HEK293T (cell line): Measurements from ENCODE around the gene OSR1.

Experiments used
- ARNT ChIP-seq: fragments of 450-650 bp; IDR thresholded peaks from 2 replicates; pipeline ENCODE4 v1.6.1; 2017; ENCODE audit warnings: mild to moderate bottlenecking
- BHLHE40 ChIP-seq: fragments of 450-650 bp; IDR thresholded peaks from 2 replicates; pipeline ENCODE4 v1.6.1; 2016; ENCODE audit warnings: mild to moderate bottlenecking, moderate library complexity, borderline replicate concordance
- CTBP1 ChIP-seq: fragments of 450-650 bp; IDR thresholded peaks from 2 replicates; pipeline ENCODE4 v1.6.1; 2016; ENCODE audit warnings: borderline replicate concordance
- ELF4 ChIP-seq: fragments of 450-650 bp; IDR thresholded peaks from 2 replicates; pipeline ENCODE4 v1.6.1; 2017; ENCODE audit warnings: antibody characterized with exemption
- FOXA1 ChIP-seq: fragments of 450-650 bp; IDR thresholded peaks from 2 replicates; pipeline ENCODE4 v1.6.1; 2016; ENCODE audit warnings: mild to moderate bottlenecking
- FOXK2 ChIP-seq: fragments of 450-650 bp; IDR thresholded peaks from 2 replicates; pipeline ENCODE4 v1.6.1; 2016; ENCODE audit warnings: mild to moderate bottlenecking
- FOXM1 ChIP-seq: fragments of 450-650 bp; IDR thresholded peaks from 2 replicates; pipeline ENCODE4 v1.6.1; 2017; ENCODE audit warnings: mild to moderate bottlenecking, borderline replicate concordance
- LEF1 ChIP-seq: fragments of 450-650 bp; IDR thresholded peaks from 2 replicates; pipeline ENCODE4 v1.6.1; 2017; ENCODE audit warnings: mild to moderate bottlenecking, borderline replicate concordance
- NFRKB ChIP-seq: fragments of 450-650 bp; IDR thresholded peaks from 2 replicates; pipeline ENCODE4 v1.6.1; 2016; ENCODE audit warnings: mild to moderate bottlenecking, moderate library complexity
- SP1 ChIP-seq: fragments of 450-650 bp; IDR thresholded peaks from 2 replicates; pipeline ENCODE4 v1.6.1; 2017
- SUZ12 ChIP-seq: fragments of 450-650 bp; IDR thresholded peaks from 2 replicates; pipeline ENCODE4 v1.6.1; 2016; ENCODE audit warnings: mild to moderate bottlenecking
- TARDBP ChIP-seq: fragments of 450-650 bp; IDR thresholded peaks from 2 replicates; pipeline ENCODE4 v1.6.1; 2016
- ZNF384 ChIP-seq: fragments of 450-650 bp; IDR thresholded peaks from 2 replicates; pipeline ENCODE4 v1.6.1; 2016

- no peak for TF ChIP-seq ARNT
- no peak for TF ChIP-seq FOXK2
- no peak for TF ChIP-seq ELF4
- TF ChIP-seq SUZ12: no peak
- TF ChIP-seq SP1: no peak
- no peak for TF ChIP-seq TARDBP
- no peak for TF ChIP-seq NFRKB
- TF ChIP-seq LEF1: no peak
- TF ChIP-seq FOXA1: no peak
- no peak for TF ChIP-seq ZNF384
- TF ChIP-seq BHLHE40: no peak
- TF ChIP-seq CTBP1: no peak
- no peak for TF ChIP-seq FOXM1
These were observed 3.8 kb upstream of the OSR1 start for GRCh38 chr2:19362094-19362754.
